GM04504 (cell line): Measurements from ENCODE around the gene TNIP1.
A peak's percentile ranks its signal among the peaks of the same experiment; 100 is the strongest.

Experiments used
- DNase-seq: peaks from one replicate; pipeline ENCODE4 v3.0.0-alpha.2; 2012; ENCODE audit warnings: low read depth

TNIP1 gene, protein sequence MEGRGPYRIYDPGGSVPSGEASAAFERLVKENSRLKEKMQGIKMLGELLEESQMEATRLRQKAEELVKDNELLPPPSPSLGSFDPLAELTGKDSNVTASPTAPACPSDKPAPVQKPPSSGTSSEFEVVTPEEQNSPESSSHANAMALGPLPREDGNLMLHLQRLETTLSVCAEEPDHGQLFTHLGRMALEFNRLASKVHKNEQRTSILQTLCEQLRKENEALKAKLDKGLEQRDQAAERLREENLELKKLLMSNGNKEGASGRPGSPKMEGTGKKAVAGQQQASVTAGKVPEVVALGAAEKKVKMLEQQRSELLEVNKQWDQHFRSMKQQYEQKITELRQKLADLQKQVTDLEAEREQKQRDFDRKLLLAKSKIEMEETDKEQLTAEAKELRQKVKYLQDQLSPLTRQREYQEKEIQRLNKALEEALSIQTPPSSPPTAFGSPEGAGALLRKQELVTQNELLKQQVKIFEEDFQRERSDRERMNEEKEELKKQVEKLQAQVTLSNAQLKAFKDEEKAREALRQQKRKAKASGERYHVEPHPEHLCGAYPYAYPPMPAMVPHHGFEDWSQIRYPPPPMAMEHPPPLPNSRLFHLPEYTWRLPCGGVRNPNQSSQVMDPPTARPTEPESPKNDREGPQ

GRCh38 chr5:151080613-151081430, at the start of gene TNIP1:
Gene TNIP1 (minus strand): TSS chr5:151081034. CDS start chr5:151065095, 15,939 bp downstream.
- peak; percentile 83 for DNase-seq

- DNase-seq = no peak
Observed at GRCh38 chr5:151130235-151130921, 49.5 kb upstream of the TNIP1 start.

DNA sequence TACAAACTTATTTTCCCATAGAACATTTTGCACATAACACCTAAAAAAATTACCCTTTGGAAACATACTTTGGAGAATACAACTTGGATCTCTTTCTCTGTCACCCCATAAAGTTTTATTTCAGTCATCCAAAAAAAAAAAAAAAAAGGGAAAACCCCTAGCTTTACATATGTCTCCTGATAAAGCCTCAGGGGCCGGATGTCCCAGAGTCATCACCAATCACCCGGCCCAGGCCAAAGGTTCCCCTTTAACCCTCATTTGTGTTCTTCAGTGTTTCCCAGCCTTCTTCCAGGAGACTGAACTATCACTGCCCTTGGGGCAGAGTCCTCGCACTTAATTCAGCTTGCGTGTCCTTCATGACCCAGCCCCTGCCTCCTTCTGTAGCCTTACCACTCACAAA, 48.0 kb upstream of the TNIP1 start:
- DNase-seq = no peak

- no peak for DNase-seq
Observed at GRCh38 chr5:151127926-151128325, 47.1 kb upstream of the TNIP1 start.

DNA sequence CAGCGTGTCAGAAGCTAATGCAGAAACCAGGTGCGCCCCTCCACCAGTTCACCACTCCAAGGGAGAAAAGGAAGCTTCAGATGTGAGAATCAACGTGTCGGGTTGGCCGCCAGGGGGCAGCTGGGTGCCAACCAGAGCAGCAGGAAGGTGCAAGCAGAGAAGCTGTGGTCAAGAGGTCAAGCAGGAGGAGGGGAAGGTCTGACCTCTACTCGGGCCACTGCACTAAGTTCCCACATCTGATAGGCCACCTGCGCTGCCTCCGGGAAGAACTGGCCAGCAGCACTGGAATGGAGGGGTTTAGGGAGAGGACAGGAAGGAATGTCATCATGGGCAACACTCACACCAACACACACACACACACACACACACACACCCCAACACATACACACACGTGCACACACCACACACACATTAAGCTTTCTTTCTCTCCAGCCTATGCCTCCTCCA, 45.4 kb upstream of the TNIP1 start:
- peak; percentile 27 for DNase-seq

GRCh38 chr5:151125421-151125820, 44.6 kb upstream of the TNIP1 start:
- DNase-seq = no peak

GRCh38 chr5:151123897-151124751, 43.3 kb upstream of the TNIP1 start:
- peak; percentile 7 for DNase-seq

DNA sequence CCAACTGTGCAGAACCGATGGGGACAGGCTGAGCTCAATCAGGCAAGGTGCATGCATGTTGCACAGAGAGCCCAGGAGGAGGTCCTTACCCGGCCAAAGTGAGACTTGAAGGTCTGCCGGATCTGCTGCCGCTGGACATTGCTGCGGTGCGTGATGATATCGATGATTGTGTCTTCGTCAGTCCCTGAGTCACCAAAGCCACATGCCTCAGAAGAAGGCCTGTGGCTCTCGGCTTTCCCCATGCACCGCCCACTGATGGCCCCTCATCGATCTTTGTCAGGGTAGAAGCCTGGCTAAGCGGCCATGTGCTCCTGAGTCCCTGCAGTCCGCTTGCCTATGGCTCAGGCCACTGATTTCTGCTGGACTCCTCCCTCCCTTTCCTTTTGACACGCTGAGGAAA, 42.0 kb upstream of the TNIP1 start:
- no peak for DNase-seq

GRCh38 chr5:151121665-151122064, 40.8 kb upstream of the TNIP1 start:
- DNase-seq = no peak

DNA sequence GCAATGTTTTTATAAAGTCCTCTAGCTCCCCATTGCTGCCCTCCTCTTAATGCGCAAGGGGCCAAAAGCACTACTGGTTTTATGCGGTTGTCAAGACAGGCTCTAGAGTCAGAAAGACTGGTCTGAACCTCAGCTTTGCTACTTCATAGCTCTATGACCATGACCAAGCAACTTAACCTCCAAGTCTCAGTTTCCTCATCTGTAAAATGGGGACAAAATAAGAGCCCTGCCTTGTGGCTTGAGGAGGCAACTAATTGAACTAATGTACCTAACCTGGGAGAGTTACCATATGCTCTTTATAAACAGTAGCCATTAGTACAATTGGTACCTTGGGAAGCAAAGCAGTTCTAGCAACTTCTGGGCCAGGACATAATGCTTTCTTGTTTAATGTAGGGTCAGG, 40.3 kb upstream of the TNIP1 start:
- DNase-seq = no peak

DNA sequence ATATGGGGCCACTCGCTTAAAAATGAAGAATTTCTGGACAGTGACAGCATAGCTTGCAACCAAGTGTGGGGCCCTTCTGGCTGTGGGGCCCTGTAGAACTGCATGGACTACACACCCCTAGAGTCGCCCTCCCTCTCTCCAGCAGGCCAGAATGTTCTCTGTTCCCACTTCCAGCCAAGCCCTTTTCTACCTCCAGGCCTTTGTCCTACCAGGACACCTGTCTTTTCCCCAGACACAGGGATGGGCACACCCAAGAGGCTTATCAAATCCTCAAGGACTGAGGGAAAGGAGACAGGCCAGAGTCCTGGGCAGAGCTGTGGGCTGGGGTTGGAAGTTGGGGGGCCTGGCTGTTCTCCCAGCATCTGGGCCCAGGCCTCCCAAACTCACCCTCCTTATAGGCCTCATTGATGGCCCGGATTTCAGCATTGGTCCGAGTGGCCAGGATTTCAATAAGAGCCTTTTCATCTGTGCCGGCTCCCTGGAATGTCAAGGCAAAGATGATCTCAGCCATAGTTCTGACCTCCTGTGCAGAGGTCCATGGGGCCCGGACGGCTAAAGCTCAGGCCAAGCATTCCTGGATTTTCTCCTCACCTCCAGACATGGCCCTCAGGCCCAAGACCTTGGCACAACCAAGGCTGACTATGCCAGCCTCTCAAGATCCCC, 38.2 kb upstream of the TNIP1 start:
- DNase-seq = no peak

DNA sequence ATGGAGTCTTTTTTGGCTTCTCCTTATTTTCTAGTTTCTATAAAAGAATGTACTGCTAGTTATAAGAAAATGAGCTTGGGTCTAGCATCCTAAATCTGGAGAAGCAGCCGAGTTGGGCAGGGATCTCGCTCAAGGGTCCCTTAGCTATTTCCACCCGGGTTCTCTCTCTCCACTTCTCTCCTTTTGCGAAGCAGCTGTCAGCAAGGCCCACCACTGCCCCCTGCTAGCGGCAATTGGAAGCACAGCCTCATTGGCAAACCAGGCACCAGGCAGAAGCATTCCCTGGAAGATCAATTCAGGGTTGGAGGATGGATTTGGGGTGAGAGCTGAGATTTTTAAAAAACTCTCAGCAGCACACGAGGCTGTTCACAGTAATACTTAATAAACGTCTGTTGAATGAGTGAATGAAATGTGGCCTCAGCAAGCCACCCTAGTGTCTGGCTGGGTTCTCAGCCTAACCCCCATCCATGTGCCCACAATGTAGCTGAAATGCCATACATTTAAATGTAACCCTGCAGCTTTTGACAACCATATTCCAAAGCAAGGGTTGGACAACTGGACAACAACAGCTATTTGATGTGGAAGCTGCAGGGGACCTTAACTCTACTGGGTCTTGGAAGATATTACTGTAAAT, 34.6 kb upstream of the TNIP1 start:
- DNase-seq = no peak

DNA sequence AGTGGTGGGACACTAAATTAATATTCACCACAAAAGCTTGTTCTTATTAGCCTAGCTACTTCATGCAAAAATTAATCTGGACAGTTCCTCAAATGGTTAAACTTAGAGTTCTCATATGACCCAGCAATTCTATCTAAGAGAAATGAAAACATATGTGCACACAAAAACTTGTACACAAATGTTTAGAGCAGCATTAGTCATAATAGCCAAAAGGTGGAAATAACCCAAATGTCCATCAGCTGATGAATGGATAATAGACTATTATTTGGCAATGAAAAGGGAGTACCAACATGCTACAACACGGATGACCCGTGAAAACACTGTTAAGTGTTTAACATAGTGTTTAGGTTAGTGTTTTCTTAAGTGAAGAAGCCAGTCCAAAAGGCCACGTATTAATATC, 32.8 kb upstream of the TNIP1 start:
- no peak for DNase-seq

DNA sequence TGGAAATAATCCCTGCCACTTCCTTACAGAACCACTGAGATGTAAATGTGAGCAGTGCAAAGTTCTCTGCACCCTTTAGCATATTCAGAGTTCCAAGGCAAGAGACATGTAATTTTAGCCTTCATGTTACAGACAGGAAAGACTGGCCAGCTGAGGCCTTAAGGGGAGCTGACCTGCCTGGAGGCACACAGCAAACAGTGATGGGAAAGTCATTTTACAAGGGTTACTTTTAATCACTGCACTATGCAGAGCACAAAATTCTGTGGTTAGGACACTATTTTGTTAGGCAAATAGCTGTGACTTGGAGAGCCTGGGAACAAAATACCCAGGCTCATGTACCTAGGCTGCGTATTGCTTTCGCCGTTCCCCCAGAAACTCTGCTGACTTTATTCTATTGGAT, 30.2 kb upstream of the TNIP1 start:
- no peak for DNase-seq

DNA sequence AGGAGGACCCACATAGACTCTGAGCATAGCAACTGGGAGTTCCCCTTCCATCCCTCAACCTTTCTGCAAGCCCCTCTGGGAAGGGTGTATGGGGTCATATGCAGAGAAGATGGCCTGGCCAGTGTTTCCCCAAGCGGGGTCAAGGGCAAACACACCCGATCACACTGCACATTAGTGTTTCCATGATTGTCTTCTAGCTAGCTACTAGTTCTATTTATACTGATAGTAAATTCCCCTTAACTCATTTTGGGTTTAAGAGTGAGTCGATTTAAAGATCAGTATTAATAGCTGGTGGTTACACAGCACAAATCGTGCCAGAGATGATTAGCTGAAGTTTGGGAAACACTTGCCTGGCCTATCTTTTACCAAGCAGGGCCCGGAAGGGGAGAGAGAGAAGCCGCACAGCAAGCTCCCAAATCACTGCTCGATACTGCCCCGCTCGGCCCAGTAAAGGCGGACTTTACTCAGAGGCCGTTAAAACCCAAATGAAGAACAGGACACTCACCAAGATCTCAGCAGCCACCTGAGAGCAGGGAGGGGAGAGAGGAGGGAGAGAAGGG, 29.4 kb upstream of the TNIP1 start:
- DNase-seq = no peak

DNA sequence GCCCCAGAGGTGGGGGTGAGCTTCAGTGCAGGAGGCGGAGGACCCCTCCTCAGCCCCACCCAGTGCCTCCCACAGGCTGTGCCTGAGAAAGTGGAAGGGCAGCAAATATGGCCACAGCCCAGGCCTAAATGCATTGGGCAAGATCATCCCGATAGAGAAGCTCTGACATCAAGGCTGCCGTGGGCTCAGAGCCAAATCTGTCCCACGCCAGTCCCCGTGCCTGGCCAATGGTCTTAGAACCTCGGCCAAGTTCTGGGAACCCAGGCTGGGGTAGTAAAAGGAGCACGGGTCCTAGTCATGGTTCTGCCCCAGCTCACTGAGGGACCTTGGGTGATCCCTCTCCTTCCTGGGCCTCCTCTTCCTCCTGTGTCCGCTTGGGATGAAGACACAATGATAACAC, 27.7 kb upstream of the TNIP1 start:
- DNase-seq = no peak

DNA sequence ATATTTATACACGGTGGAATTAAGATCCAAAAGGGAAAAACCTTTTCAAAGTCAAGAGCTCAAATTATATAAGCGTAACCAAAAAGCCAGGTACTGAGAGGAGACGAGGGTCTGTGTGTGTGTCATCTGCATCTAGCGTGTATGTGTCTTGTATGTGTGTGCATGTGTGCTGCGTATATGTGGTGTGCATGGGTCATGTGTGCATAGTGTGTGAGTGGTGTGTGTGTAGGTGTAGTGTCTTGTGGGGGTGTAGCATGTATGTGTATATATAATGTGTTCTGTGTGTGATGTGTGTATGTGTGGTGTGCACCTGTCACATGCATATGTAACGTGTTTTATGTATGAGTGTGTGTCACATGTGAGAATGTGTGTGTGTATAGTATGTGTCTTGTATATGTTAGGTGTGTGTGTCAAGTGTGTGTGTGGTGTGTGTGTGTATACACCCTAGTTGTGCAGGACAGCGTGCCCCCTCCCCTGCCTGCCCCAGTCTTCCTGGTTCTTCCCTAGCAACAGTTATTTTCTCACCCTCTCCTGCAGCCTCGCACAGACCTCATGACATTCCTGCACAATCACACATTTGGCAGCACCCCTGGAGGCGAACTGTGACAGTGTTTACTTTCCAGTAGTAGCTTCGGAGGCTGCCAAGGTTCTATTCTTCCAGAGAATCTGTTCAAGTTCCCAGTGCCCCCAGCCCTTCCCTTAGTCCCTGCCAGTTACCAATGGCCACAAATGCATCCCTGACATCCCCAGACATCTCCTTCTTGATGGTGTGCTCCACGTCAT, 27.1 kb upstream of the TNIP1 start:
- DNase-seq = no peak

DNA sequence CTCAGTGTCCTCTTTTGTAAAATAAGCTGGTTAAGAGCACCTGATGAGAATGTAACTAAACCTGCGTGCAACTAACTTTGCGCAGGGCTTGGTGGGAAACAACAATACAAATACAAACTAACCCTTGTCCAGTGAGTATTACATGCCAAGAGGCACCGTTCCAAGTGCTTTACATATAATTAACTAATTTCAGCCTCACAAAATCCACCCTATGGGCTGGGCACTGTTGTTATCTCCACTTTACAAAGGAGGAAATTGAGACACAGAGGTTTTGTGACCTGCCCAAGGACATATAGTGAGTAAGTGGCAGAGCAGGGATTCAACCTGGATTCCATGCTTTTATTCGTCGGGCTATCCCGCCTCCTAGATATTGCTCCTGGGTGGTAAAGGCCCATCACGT, 26.2 kb upstream of the TNIP1 start:
- DNase-seq = no peak

GRCh38 chr5:151106509-151106908, 25.7 kb upstream of the TNIP1 start:
- DNase-seq = no peak
